IPS-NIHi7 (cell line): Measurements from ENCODE around the gene OPCML.

Experiments
- DNase-seq: peaks from one replicate; pipeline ENCODE4 v3.0.0; 2012; ENCODE audit warnings: mixed read lengths; ENCODE audit errors: extremely low spot score

The OPCML gene

DNA sequence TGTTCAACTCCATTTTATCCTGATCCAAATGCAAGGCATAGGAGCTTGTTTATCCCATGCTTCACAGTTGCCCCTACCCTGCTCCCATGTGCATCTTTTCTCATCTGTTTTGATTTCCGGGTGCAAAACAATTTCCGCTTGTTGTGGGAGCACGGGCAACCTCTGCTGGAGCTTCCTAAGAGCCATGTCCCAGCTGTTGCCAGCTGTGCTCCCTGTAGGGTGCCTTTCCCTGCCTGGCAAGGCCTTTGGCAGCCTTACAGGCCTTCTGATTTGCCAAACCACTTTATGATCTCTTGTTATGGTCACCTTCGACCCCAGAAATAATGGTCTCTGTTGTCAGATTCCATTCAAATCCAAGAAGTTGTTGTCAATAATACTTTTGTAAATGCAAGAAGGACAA is 1038.5 kb downstream of the OPCML start:
- DNase-seq, result no peak

DNA sequence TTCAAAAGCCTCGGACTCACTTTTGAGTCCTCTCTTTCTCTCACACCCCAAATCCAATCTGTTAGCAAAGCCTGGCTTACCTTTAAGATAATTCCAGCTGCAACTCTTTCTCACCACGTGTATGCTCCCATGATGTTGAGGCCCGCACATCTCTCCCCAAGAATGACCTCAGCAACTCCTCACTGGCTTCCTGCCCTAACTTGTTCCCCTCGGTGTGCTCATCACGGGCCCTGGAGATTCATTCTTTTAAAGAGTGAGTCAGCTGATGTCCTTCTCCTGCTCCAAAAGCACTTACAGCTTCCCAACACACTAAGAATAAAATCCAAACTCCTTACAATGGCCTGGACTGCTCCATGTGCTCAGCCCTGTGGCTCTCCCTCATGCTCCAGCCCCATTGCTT is 1041.3 kb downstream of the OPCML start:
- no peak for DNase-seq

DNA sequence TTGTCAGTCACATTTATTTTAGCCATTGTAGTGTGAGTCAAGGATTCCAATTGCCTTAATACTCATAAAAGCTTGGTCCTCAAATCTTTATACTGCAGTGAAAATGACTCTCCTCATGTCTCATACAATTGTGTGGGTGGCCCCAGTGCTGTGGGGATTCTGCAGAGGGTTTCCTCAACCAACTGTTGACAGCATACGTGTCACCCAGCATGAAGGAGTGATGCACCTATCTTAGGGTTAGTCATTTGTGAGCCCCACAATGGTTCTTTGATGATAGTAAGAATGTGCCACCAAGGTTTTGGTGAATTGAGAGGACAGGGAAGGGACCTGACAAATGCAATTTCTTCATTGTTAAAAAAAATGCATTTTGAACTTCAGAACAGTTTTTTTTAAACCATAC is 1046.2 kb downstream of the OPCML start:
- DNase-seq, result no peak

DNA sequence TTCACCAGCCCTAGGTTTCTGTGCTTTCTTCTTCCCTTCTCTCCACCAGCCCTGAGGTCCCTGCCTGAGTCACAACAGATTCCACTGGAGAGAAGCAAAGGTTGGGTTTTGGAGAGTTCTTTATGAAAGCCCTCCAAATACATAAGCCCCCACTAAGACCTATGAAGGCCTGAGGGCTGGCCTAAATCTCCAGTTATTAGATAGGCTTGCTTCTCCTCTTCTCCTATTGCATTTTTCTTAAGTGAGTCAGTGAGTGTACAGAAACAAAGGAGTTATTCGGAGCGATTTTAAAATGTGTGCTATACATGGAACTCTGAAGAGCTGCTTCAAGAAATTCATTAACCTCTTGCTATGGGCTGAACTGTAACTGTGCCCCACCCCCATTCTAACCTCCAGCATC is 1057.3 kb downstream of the OPCML start:
- DNase-seq, result no peak

DNA sequence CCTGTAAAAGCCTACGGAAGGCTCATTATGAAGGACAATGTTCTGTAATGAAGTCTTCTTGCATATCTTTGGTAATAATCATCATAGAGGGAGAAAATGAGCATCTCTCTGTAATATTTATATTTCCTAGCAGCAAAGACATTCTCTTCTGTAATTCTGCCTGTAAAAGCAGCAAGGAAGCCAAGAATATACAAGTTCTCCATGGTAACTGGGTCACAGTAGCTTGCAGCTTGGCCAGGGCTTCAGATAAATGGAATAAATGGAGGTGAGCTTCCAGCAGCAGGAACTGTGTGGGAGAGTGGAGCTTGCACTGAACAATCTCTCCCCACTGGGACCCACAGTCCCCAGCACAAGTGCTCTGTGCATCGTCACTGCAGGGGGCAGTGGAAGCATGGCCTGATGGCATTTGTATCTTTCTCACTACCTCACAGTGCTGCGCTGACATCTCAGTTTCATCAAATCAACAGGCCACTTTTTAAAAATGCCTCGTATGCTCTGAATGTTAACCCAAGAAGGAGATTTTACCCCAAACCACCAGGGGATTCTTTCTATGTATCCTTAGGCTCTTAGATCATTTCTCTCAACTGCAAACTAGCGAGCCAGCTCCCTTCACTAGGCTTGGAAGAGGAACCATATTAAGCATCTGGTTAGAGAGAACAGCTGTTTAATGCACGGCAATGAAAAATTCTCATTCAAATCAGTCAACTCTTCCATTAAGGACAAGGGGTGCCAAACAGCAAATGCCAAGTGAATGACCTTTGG is 1059.7 kb downstream of the OPCML start:
- DNase-seq, result no peak

DNA sequence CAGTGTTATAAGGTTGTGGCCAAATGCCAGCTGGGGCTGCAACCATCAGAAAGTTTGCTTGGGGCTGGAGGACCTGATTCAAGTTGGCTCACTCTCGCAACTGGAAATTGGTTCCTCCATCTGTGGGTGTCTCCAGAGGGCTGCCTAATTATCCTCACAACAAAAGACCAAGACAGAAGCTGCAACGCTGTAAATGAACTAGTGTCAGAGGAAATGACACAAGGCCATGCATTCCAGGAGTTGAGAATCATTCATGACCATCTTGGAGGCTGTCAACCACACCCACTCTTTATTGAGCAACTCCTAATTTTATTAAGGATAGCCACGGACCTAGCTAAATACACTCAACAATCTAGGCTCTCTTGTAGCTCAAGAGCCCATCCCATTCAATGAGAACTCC is 1060.8 kb downstream of the OPCML start:
- no peak for DNase-seq

DNA sequence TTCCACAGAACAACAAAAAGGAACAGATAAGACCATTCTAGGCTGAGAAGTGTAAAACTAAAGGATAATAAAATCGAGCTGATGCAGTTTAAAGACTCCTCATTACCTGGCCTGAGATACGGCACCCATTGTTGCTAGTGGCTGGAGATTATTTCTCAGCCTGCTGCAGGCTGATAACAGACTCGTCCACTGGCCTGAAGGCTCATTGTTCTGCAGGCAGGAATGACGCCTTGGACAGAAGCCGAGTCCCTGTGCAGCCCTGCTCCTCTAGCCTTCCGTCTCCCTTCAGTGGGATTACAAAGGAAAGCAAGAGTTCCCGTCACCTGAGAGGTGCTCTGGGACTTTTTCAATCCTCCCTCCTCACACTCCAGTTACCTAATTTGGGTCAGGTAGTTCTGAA is 1065.3 kb downstream of the OPCML start:
- DNase-seq, result peak; percentile 34

DNA sequence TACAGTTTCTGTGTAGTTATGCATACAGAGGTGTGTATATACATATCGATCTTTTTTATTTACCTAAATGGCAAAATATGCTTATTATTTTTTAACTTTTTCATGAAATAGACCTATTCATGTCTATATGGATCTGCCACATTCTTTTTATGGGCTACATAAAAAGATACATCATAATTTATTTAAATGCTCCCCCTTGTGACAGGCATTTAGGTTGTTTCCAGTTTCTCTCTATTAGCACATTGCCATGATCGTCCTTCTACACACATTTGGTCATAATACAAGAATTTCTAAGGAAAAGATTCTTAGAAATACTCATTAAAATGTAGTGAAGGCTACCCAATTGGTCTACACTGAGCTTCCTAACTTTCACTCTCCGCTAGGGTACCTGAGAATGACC is 1067.4 kb downstream of the OPCML start:
- DNase-seq, result no peak

DNA sequence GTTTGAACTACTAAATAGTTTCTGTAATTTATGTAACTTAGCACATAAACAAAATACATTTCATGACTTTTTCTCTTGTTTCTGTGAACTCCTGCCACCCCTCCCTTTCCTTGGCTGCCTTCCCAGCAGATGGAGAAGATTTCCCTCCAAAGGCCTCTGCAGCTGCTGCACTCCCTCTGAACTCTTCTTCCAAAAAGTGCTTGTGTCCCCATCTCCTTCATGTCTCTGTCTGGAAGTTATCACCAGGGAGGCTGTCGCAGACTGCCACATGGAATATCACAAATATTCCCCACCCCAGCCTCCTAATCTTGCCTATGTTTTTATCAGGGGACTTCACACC is 1068.3 kb downstream of the OPCML start:
- no peak for DNase-seq

DNA sequence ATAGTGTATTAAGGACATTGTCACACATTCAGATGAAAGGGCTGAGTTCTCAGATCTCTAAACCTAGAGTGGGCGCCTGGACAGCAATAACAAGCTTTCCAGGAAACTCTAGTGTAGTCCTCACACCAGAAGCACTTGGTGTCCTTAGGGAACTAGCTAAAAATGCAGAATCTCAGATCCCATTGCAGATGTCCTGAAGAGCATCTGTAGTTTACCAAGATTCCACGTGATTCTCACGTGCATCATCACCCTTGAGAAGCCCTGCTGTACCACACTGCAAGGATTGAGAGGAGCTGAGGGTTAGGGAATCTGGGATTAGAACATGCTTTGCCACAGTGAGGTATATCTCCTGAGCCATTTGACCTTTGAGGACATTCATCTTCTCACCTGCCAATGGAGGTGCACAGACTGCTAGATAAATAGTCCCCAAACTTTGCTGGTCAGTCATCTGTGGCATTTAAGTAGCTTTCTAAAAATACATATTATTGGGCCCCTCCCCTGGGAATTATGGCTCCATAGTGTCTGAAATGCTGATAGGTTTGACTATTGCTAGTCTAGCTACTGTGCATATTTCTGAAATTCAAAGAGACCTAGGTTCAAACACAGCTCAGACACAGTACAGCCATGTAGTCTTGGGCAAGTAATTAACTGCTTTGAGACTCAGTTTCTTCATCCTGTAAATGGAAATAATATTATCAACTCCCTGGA is 1068.9 kb downstream of the OPCML start:
- no peak for DNase-seq

DNA sequence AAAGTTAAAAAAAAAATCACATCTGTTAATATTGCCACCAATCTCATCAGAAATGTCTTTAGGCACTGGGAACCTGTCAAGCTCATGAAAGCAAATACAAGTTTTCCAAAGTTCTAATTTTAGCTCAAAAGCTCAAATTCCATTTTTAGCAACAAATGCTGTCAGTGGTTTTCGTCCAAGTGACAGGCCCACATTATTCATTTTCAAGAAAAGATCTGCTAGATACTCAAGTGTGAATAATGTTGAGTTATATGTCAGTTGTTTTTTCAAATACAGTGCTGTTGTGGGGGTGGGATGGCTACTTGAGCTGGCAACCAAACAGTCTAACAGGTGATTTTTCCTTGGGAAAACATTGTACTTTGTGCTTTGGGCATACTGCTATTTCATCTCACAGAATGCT is 1072.6 kb downstream of the OPCML start:
- DNase-seq, result no peak

DNA sequence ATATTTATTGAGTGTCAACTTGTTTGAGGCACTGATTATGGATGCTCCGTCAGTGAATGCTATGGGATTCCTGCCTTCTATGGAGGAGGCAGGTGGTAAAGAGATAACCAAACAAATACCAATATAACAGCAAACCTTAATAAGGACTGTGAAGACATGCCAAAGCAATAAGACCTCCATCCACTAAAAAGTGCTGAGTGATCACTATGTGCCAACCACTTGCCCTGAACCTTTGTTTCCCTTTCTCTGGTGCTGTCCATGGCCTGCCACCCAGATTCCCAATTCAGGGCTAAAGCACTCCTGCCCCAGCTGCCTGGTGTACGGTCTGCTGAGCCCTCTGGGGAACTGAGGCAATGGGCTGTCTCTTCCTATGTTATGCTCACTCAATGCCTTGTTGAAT is 1074.9 kb downstream of the OPCML start:
- no peak for DNase-seq

DNA sequence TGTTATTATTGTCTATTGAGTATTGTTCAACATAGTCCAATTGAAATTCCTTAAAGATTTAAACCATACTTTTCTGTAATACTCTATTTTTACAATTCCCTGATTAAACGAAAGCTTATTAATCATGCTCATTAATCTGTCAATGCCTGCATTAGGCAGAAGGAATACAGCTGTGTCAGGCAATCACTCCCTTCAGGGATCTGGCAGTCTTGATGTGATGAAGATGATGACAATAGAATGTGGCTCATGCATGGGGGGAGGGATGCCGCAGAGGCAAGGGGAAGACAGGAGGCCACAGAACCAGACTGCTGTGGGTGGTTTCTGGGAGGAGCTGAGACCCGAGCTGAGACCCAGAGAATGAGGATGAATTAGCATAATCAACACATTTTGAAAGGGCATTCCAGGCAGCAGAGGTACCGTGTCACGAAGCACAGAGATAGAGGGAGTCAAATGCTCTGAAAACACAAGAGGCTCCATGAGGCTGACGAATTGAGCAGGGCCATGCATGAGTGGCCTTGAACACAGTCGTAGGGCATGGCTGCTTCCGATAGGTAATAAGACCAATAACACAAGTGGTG is 1075.5 kb downstream of the OPCML start:
- DNase-seq, result peak; percentile 32

DNA sequence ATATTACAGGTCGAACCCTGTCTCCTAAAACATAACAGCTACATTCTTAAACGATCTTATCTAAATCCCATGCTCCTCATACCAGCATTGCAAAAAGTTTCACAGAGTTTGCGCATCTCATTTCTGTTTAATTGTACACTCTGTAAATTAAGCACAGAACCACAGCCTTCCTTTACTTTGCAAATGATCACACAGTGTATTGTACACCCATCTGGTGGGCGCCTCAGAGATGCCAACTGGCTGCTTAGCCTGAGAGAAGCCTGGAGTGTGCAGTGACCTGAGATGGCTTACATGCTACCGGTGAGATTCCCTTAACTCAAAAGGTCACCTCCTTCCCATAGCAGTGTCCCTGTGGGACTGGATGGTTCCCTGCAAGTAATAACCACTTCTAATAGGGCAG is 1077.3 kb downstream of the OPCML start:
- DNase-seq, result no peak

DNA sequence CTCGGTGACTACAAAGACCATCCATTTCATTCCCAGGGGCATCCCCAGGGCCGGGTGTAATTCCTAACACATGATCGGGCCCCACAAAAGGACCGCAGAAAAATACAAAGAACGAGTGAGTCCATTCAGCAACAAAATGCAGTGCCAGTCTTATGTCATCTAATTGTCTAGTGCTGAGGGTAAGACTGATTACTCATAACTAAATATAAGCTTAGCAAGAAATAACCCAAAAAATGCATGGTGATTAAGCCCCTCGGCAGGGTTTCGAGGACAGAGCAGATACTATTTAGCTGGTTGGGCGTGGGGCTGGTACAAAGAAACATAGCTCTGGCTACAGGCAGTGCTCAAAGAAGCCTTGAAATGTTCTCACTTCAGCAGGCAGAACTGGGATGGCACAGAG is 1078.9 kb downstream of the OPCML start:
- no peak for DNase-seq

DNA sequence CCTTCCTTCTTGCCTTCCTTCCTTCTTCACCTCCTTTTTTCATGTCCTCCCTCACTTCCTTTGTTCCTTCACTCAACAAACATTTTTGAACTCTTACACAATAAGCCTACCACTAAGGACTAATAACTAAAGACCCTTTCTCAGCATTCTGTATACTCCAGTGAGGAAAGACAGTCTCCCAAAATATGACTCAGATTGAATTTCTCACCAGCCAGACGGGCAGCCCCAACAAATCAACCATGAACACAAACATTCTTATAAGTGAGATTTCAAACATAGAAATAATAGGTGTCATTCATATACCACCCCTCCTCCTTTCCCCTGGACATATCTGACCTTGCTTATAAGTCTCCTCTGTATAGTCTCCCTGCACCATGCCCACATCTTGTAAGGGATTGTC is 1079.7 kb downstream of the OPCML start:
- no peak for DNase-seq

DNA sequence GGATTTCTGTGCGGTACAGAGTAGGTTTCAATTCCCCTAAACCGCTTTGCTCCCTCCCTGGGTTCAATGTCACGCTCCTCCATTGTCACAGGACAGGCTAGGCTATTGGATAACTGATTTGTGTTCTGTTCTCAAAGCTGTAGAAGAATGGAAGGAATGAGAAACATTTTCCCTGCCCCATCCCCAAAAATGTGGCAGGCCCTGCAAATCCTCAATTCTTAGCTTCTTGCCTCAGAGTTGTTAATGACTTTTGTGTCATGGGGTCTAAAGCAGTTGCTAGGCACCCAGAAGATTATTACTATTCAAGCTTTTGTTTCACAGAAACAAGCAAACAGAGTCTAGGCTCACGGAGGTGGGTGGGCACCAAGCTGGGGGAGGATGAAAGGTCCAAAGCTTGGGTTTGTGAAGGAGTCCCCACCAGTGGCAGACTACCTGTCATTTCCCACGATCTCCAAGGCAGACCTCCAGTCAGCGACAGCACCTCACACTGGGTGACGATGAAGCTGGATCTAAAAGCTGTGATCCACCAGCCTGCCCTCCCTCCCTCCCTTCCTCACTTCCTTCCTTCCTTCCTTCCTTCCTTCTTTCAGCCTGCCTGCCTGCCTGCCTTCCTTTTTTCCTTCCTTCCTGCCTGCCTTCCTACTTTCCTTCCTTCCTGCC is 1080.2 kb downstream of the OPCML start:
- DNase-seq, result peak; percentile 28

DNA sequence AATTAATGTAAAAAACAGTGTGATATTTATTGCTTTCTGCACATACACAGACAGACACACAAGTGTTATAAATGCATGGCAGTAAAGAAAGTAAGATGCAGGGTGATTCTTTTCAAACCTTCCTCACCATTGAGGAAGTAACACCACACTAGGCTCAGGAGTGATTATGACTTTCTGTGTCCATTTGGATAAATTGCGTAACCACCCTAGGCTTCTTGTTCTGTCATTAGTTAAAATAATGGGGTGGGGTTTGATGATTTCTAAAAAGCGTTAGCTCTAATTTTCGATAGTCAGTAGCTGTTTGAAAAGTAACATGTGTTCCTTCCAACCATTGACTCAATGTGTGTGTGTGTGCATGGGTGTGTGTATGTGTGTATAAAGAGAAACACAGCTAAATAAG is 1081.7 kb downstream of the OPCML start:
- DNase-seq, result no peak

DNA sequence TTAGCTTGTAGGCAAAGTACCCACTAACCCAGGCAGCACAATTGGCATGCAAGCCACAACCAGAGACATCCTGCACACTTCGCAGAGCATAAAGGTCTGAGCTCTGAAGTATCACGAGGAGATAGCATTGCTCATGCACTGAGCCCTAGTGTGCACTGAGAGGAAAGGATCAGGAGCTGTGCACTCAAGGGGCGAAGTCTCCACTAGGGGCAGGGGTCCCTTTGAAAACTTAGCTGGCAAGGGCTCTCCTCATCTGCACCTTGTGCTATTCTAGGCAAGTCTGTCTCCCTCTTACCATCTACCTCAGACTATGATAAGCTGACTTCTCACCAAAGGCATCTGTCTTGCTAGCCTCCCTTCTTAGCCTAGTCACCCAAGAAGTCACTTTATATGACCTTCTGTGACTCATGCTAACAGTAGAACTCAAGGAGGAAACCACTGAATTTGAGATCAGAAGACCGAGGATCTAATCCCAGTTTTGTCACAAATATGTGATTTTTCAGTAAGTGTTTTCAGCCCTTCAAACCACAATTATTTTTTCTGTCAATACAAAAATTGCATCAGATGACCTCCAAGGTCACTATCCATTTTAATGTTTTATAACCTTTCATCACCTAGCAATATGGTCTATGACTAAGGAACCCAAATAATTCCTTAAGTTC is 1083.8 kb downstream of the OPCML start:
- DNase-seq, result peak; percentile 45

DNA sequence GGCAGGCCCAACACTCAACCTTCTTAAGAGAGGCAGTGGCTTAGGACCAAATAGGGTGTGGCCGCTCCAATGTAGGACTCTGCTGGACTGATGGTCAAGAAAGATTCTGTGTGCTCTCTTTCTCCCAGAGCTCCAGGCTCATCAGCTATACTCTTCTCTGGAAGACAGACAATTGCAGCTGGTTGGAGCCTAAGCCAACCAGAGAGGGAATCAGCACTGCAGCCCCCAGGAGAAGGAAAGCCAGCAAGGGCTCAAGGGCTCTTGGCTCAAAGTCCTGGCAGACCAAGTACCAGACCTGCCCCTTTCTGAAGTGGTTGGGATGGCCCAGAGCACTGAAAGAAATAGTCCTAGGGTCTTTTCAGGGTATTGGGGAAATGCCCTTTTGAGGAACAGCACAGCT is 1084.5 kb downstream of the OPCML start:
- no peak for DNase-seq

DNA sequence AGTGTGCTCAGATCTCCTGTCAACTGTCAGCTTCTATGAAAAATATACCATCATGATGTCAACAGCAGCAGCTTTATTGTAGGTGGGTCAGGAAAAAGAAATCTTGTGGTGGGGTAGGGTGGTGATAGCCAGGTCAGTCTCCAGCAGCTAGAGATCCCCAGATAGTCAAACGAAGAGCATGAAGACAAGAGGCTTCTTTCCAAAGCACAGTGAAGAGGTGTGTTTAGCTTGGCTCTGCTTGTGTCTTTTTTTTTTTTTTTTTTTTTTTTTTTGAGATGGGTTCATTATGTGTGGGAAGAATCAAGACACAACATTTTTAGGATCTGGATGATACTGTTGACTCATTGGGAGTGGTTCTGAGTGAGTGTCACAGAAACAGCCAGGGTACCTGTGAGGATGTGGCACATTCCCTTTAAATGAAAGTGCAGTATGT is 1086.4 kb downstream of the OPCML start:
- no peak for DNase-seq

DNA sequence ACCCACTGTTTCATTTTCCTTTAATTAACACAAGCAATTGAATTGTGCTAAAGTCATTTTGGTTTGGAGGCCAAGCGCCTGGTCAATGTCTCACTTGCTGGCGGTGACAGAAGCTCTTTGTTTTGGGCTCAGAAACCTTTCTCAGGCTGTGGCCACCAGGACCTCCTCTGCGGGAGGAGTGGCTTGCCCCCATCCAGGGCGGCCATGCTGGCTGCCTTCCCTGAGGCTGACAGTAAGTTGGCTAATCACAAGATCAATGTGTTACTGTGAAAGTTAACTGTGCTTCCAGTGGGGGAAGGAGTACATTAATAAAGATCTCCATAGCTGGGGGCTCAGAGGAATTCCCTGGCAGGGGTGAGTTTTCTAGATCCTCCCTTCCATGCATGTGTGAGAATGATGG is 1087.4 kb downstream of the OPCML start:
- no peak for DNase-seq
